ENCODE measurements around the gene GPR119. TPM values are rescaled to one million over a fixed set of nuclear protein-coding genes. Genes with fewer than 3 reads are reported as not detected.
A peak's percentile ranks its signal among the peaks of the same experiment; 100 is the strongest.
"Not testable (repeated sequence)": the region's sequence is repeated elsewhere in the genome, so short reads cannot be mapped to it uniquely, and the experiment has no call there.

GPR119 gene
- total RNA-seq, 1 donor from 2014 or later, result 3.1 TPM

DNA sequence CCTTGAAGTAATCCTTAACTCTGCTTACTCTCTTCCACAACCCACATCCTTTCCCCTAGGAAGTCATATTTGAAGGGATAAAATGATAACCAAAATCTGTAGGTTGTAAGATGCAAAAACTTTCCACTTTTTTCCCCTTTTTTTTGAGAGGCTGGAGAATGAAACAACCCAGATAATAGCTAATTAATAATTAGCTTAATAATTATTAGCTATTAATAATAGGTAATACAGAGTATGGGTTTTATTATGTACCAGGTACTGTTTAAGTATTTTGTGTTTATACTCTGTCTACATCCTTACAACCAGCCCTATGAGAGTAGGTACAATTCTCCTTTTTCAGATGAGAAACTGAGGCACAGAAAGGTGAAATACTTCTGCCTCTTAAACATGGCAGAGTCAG, 9.4 kb downstream of the GPR119 start:
- Mint-ChIP-seq H3K27me3 (no peaks in the 10 kb centered on the region), H3K4me1 (ENCODE audit: low read depth) (peaks cover 4% of the 10 kb centered on the region), H3K36me3 (ENCODE audit: insufficient read depth) (peaks cover 2% of the 10 kb centered on the region), H3K9me3 (ENCODE audit: low read depth) (no peaks in the 10 kb centered on the region), H3K27ac (no peak overlapping the region), H3K4me3 (ENCODE audit: low read depth) (no peak overlapping the region)
- TF ChIP-seq, protein P1, sequence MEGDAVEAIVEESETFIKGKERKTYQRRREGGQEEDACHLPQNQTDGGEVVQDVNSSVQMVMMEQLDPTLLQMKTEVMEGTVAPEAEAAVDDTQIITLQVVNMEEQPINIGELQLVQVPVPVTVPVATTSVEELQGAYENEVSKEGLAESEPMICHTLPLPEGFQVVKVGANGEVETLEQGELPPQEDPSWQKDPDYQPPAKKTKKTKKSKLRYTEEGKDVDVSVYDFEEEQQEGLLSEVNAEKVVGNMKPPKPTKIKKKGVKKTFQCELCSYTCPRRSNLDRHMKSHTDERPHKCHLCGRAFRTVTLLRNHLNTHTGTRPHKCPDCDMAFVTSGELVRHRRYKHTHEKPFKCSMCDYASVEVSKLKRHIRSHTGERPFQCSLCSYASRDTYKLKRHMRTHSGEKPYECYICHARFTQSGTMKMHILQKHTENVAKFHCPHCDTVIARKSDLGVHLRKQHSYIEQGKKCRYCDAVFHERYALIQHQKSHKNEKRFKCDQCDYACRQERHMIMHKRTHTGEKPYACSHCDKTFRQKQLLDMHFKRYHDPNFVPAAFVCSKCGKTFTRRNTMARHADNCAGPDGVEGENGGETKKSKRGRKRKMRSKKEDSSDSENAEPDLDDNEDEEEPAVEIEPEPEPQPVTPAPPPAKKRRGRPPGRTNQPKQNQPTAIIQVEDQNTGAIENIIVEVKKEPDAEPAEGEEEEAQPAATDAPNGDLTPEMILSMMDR (IDR thresholded peaks at IDR 0.05; ENCODE audit: unreplicated experiment), result no peak
- DNase-seq (ENCODE audit: low spot score, unreplicated experiment), result no peak

DNA sequence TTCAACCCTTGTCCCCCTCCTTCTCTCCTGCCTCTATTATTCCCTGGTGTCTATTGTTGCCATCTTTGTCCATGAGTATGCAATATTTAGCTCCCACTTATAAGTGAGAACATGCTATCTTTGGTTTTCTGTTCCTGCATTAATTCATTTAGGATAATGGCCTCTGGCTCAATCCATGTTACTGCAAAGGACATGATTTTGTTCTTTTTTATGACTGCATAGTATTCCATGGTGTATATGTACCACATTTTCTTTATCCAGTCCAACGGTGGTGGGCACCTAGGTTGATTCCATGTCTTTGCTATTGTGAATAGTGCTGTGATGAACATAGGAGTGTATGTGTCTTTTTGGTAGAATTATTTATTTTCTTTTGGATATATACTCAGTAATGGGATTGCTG, 33.4 kb downstream of the GPR119 start:
- DNase-seq (ENCODE audit: low spot score, unreplicated experiment); H3K9me3 Mint-ChIP-seq (ENCODE audit: low read depth); H3K36me3 Mint-ChIP-seq (ENCODE audit: insufficient read depth); H3K4me3 Mint-ChIP-seq (ENCODE audit: low read depth); H3K27me3 Mint-ChIP-seq; H3K27ac Mint-ChIP-seq; H3K4me1 Mint-ChIP-seq (ENCODE audit: low read depth): not testable (repeated sequence)

DNA sequence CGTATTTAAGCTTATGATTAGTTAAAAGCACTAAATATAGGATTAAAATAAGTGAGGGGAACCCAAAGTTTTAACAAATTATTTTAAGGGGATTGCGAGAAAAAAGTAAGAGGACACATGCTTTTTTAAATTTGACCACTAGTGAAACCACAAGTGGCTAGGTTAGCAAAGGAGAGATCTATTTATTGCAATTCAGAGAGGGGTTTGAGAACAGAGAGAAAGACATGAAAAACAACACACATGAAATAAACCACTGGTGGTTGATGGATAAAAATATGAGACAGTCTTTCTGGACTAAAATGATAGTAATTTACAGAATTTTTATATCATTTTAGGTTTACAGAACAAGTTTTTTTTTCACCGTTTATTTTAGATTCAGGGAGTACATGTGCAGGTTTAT, 33.9 kb downstream of the GPR119 start:
- no peak for DNase-seq (ENCODE audit: low spot score, unreplicated experiment)
- H3K4me1 Mint-ChIP-seq (ENCODE audit: low read depth), result no peaks in the 10 kb centered on the region
- H3K4me3 Mint-ChIP-seq (ENCODE audit: low read depth), result no peak overlapping the region
- H3K9me3 Mint-ChIP-seq (ENCODE audit: low read depth), result peaks cover 6% of the 10 kb centered on the region
- TF ChIP-seq, protein P1 (IDR thresholded peaks at IDR 0.05; ENCODE audit: unreplicated experiment), result no peak
- H3K36me3 Mint-ChIP-seq (ENCODE audit: insufficient read depth), result peaks cover 8% of the 10 kb centered on the region
- no peaks in the 10 kb centered on the region for H3K27me3 Mint-ChIP-seq
- H3K27ac Mint-ChIP-seq, result no peak overlapping the region

DNA sequence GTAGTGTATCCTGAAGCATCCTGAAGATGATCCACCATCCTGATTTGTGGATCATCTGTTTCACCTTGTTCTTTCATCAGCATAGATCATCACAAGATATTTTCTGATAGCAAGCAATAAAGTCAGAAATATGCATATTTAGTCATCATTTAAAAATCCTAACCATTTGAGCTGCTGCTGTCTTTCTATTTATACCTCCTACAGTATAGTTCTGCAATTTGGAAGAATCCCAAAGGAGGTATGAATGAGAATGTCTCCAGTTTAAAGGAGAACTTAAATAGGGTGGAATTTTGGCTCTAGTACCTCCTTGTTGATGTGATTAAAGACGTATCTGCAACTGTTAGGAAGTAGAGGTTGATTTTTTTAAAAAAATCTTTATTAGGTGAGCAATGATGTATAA, 38.2 kb downstream of the GPR119 start:
- DNase-seq (ENCODE audit: low spot score, unreplicated experiment), result no peak
- Mint-ChIP-seq H3K27ac (no peak overlapping the region), H3K9me3 (ENCODE audit: low read depth) (peaks cover 9% of the 10 kb centered on the region), H3K4me3 (ENCODE audit: low read depth) (no peak overlapping the region), H3K4me1 (ENCODE audit: low read depth) (no peaks in the 10 kb centered on the region), H3K36me3 (ENCODE audit: insufficient read depth) (peaks cover 6% of the 10 kb centered on the region), H3K27me3 (no peaks in the 10 kb centered on the region)
- TF ChIP-seq, protein P1 (IDR thresholded peaks at IDR 0.05; ENCODE audit: unreplicated experiment), result no peak

DNA sequence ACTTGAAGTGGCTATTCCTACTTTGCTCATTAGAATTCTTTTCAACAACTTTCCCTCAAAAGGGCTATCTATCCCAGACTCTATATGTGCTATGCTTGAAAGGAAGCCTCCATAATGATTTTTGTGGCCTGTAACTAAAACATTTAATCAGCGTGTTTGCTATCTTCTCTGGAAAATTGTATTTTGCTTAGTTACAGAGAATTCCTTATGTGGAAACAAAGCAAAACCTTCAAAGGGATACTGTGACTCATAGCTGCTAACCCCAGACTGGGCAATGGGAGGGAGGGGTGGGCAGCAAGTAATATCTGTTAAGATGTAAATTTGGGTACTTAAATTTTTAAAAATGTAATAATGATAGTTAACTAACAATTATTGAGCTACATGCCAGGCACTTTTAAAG, 42.1 kb downstream of the GPR119 start:
- Mint-ChIP-seq H3K27ac (no peak overlapping the region), H3K4me3 (ENCODE audit: low read depth) (no peak overlapping the region), H3K9me3 (ENCODE audit: low read depth) (peaks cover 2% of the 10 kb centered on the region), H3K4me1 (ENCODE audit: low read depth) (peaks cover 8% of the 10 kb centered on the region), H3K36me3 (ENCODE audit: insufficient read depth) (no peaks in the 10 kb centered on the region), H3K27me3 (no peaks in the 10 kb centered on the region)
- TF ChIP-seq, protein P1 (IDR thresholded peaks at IDR 0.05; ENCODE audit: unreplicated experiment), result no peak
- no peak for DNase-seq (ENCODE audit: low spot score, unreplicated experiment)

DNA sequence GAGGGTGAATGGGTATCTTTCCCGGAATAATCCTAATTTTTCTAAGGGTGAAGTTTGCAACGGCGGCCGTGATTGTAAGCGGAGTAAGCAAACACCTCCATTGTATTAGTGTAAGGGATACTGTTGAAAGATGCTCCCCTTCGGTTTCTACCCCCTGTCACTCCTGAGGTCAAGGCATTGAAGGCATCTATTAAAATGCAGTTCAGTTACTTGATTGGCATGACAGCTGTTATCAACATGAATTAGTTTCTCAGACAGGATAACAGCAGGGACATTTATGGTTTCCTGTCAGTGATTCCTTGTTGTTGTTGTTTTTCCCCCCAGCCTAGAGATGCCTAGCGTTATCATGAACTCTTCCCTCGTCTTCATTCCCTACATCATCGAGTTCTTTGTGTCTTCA, 45.2 kb downstream of the GPR119 start:
- Mint-ChIP-seq H3K27me3 (no peaks in the 10 kb centered on the region), H3K27ac (peak overlapping the region; percentile 94), H3K4me3 (ENCODE audit: low read depth) (peak overlapping the region; percentile 90), H3K9me3 (ENCODE audit: low read depth) (no peaks in the 10 kb centered on the region), H3K36me3 (ENCODE audit: insufficient read depth) (no peaks in the 10 kb centered on the region), H3K4me1 (ENCODE audit: low read depth) (peaks cover 8% of the 10 kb centered on the region)
- DNase-seq (ENCODE audit: low spot score, unreplicated experiment), result no peak
- TF ChIP-seq, protein P1 (IDR thresholded peaks at IDR 0.05; ENCODE audit: unreplicated experiment), result no peak

Data from progenitor cell of endocrine pancreas (in vitro differentiated cells).